HG03575 (cell line): Measurements from ENCODE around the gene CCDC121.

Experiments used
- ATAC-seq: cut with Tn5 transposase; IDR thresholded peaks from one replicate; pipeline ENCODE4 v1.9.1; 2021; ENCODE audit not compliant: unreplicated experiment, insufficient number of reproducible peaks, low FRiP score; ENCODE audit errors: extremely low read depth

The CCDC121 gene, protein sequence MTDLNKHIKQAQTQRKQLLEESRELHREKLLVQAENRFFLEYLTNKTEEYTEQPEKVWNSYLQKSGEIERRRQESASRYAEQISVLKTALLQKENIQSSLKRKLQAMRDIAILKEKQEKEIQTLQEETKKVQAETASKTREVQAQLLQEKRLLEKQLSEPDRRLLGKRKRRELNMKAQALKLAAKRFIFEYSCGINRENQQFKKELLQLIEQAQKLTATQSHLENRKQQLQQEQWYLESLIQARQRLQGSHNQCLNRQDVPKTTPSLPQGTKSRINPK

GRCh38 chr2:27628767-27629709 lies at the start of gene CCDC121, which contains the start of gene GPN1:
TSS of gene CCDC121 (minus strand) at chr2:27629012. CDS start at chr2:27627799, 1,213 bp downstream.
TSS of gene GPN1 (plus strand) at chr2:27629050. CDS start at chr2:27629059, 9 bp downstream.
- ATAC-seq, result peak; percentile 74

- ATAC-seq, result no peak
Observed at GRCh38 chr2:27672723-27673486, 44.1 kb upstream of the CCDC121 start.

DNA sequence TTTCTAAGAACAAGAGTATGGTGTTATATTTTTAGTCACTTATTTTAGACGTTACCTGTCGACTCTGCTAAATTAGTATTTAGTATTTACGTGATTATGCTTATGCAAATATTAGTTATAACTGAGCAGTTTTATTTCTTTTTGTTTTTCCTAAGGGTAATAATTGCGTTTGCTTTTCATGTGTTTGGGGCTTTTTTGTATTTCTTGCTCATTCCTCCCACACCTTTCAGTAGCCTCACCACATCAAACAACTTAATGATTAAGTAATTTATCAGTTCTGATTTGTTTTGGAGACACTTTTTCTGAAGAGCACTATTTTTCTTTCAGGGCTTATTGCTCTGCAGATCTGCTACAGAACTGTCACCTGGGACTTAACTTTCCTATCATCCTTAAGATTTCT lies 42.4 kb upstream of the CCDC121 start:
- no peak for ATAC-seq

- no peak for ATAC-seq
Observed at GRCh38 chr2:27667446-27667845, 38.6 kb upstream of the CCDC121 start.

GRCh38 chr2:27664622-27665363 lies 36.0 kb upstream of the CCDC121 start:
- no peak for ATAC-seq

DNA sequence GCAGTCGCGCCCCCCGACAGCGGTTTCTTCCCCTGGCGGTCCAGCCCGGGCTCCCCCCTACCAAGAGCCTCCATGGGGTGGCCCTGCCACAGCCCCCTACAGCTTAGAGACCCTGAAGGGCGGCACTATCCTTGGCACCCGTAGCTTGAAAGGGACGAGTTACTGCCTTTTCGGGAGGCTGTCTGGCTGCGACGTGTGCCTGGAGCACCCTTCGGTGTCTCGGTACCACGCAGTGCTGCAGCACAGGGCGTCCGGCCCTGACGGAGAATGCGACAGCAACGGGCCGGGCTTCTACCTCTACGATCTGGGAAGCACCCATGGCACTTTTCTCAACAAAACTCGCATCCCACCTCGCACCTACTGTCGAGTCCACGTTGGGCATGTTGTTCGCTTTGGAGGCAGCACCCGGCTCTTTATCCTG lies 35.4 kb upstream of the CCDC121 start:
- ATAC-seq, result no peak

DNA sequence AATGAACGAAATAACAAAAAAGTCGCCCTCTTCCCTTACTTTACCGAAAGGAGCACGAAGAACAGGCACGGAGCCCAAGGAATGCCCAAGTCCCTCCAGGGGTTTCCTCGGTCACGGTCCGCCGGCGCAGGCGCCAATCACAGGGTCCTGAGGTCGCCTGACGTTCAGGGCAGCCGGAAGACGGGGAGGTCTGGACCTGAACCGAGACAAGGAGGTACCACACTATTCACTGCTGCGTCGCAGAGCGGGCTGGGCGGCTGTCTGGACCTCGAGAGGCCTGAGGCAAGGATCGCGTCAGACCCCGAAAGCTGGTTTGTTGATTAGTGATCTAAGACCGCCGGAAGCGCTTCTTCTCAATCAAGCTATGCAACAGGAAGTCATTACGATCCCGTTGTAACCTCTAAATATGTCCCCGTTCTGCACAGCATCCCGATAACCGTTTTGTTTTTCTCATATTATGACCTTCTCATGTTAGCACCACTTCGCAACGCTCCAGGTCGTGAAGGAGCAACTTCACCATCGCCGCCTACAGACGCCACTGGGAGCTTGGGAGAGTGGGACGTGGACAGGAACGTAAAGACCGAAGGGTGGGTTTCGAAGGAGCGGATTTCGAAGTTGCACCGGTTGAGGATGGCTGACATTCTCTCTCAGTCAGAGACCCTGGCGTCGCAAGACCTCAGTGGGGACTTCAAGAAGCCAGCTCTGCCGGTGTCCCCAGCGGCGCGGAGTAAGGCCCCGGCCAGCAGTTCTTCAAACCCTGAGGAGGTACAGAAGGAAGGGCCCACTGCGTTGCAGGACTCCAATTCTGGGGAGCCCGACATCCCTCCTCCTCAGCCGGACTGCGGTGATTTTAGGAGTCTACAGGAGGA lies 34.7 kb upstream of the CCDC121 start, which contains the start of the genes SLC4A1AP and SUPT7L:
SLC4A1AP (plus strand) TSS at position 605 of the 869 bp plus-strand sequence; CDS start at position 631, 26 bp downstream.
SUPT7L (minus strand) TSS at position 330 of the 869 bp plus-strand sequence. CDS start 1,422 bp downstream, outside the sequence.
- ATAC-seq, result no peak

- ATAC-seq, result no peak
Observed at GRCh38 chr2:27661371-27661770, 32.6 kb upstream of the CCDC121 start.

DNA sequence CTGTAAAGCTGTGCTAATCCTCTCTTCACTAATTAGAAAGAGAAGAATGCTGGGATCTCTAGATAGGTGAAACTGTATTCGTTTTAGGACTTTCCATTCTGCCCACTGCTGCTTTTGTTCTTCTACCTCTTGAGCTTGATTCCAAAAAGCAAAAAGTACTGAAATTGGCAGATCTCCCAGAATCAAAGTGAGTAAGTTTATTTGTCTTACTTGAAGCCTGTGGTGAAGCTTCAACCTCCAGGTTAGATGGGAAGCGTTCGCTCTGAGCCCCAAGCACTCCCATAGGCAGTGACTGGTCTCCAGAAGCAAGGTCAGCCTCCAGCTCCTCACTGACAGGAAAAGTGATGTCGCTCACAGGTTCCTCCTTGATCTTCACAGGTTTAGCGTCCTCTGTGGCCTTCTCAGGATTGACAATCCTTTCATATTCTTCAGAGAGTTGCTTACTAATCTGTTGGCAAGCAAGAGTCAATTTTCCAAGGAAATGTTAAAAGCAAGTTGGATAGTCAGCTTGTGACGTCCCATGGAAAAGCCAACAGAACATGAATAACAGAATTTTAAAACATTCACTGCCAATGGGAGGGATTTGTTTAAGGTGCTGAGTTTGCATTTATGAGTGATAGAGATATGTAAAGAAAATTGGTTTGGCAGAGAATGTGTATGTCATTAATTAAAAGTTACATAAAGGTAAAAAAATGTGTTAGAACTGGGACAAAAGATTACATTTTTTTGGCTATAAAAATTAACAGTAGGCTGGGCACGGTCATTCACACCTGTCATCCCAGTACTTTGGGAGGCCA lies 26.5 kb upstream of the CCDC121 start:
- no peak for ATAC-seq

DNA sequence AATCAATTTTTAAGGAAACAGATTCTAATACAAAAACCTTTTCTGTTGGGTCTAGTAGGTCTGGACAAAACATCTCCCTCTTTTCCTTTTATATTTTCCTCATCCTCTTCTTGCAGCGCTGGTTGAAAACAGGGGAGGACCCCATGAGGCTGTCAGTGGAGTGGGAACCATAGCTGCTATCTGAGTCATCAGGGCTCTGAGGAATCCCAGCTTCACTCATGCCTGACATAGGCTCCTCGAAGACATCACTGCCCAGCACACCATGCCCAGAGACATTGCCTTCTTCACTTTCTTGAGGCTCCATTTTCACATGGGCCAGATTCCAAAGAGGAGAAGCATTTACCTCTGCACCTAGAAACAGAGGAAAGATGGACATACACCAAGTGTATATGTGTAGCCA lies 24.6 kb upstream of the CCDC121 start:
- no peak for ATAC-seq

GRCh38 chr2:27652790-27653189 lies 24.0 kb upstream of the CCDC121 start:
- no peak for ATAC-seq

DNA sequence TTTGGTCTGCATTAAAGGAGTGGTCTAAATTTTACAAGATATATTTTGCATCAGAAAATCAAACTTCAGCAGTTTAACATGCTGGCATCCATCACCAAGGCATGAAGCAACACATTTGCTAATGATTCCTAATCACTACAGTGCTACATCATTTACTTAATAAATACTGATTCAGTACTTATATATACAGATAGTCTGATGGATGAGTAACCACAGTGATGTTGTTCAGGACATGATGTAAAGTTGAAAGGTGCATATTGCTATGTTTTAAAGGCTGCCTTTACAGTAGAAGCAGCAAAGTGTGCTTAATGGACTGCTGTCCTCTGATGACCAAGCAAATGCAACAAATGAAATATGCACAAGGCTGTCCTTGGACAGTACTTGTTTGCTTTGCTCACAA lies 23.5 kb upstream of the CCDC121 start:
- no peak for ATAC-seq

DNA sequence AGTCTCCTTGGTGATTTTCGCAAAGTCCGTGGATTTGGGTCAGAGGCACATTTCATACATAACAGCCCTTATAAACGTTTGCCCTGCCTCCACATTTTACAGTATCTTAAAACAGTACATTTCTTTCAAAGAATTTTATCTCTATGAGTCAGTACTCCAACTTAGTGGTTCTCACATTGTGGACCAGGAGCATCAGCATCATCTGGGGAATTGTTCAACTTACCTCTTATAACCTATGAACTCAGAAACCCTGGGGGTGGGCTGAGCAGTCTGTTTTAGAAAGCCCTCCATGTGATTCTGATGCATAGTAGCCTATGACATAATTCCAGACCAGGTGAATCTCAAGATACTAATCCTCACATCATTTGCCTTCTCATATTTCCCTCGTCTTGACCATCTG lies 22.2 kb upstream of the CCDC121 start:
- ATAC-seq, result no peak

- ATAC-seq, result no peak
Observed at GRCh38 chr2:27647737-27648136, 18.9 kb upstream of the CCDC121 start.

DNA sequence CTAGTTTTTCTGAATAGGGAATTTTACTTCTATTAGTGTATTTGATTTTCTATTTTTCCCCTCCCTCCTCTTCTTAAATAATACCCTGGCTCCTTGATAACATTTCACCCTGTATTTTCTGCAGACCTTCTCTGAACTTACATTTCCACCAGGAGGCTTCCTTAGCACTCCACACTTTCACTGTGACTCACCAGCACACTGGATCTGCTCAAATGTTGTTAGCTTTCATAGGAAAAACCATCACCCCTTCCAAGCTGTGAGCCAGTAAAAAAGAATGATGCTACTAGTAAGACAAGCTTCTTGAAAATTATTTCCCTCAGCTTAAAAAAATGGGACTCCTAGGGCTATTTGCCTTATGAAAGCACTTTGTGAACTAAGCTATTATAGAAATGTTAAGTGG lies 18.5 kb upstream of the CCDC121 start:
- ATAC-seq, result no peak

DNA sequence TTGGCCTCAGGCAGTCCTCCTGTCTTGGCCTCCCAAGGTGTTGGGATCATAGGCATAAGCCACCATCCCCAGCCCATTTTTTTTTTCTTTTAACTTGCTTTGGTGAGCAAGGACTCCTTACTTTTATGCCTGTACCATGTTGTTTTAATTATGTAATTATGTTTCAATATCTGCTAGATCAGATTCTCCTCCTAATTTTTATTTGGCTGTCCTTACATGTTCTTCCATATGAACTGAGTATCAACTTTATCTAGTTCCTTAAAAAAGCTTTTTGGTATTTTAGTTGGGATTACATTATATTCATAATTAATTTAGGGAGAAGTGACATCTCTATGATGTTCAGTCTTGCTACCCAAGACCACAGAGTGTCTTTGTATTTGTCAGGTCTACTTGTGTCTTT lies 16.4 kb upstream of the CCDC121 start:
- no peak for ATAC-seq

GRCh38 chr2:27640722-27641245 lies 12.0 kb upstream of the CCDC121 start:
- ATAC-seq, result no peak
